SU-DHL-6 (cell line): ENCODE results near the gene RPL39L.

Source experiments
- H2AFZ ChIP-seq: fragments of 200-600 bp; sonication (generic); 2 replicates; pipeline ENCODE4 v1.6.1; 2014; ENCODE audit warnings: low read depth, mild to moderate bottlenecking, moderate library complexity, mixed read lengths, antibody characterized with exemption, low read length; ENCODE audit not compliant: severe bottlenecking
- H3F3A ChIP-seq: fragments of 200-600 bp; shearing (Covaris generic); 2 replicates; pipeline ENCODE4 v1.6.0; 2016; ENCODE audit warnings: antibody characterized with exemption, mild to moderate bottlenecking; ENCODE audit not compliant: insufficient read depth
- H3K27ac ChIP-seq: fragments of 200-600 bp; sonication (generic); 2 replicates; pipeline ENCODE4 v1.5.1; 2016; ENCODE audit warnings: low read depth, mild to moderate bottlenecking, low read length, moderate library complexity, mixed read lengths
- H3K27me3 ChIP-seq: fragments of 200-600 bp; sonication (generic), shearing (Covaris generic); 2 replicates; pipeline ENCODE4 v1.6.0; 2014; ENCODE audit warnings: mild to moderate bottlenecking, low read length
- H3K36me3 ChIP-seq: fragments of 200-600 bp; sonication (generic); 2 replicates; pipeline ENCODE4 v1.6.1; 2014; ENCODE audit warnings: mild to moderate bottlenecking, low read length, mixed read lengths
- H3K4me2 ChIP-seq: fragments of 300-600, 200-600 bp; shearing (Covaris generic), sonication (generic); 2 replicates; pipeline ENCODE4 v1.6.0; 2014; ENCODE audit warnings: low read length, low read depth, mild to moderate bottlenecking; ENCODE audit not compliant: poor library complexity, severe bottlenecking
- H3K4me3 ChIP-seq: fragments of 200-600 bp; sonication (generic); 2 replicates; pipeline ENCODE4 v1.5.1; 2014; ENCODE audit warnings: antibody characterized with exemption, low read length, mild to moderate bottlenecking, mixed read lengths; ENCODE audit not compliant: insufficient read depth, poor library complexity, severe bottlenecking
- H3K79me2 ChIP-seq: fragments of 200-600 bp; sonication (generic); 2 replicates; pipeline ENCODE4 v1.6.1; 2014; ENCODE audit warnings: mild to moderate bottlenecking, low read length, moderate library complexity; ENCODE audit not compliant: insufficient read depth
- H3K9ac ChIP-seq: fragments of 200-600 bp; sonication (generic); 2 replicates; pipeline ENCODE4 v1.7.0; 2014; ENCODE audit warnings: mild to moderate bottlenecking, low read length
- H3K9me2 ChIP-seq: fragments of 200-600 bp; sonication (generic); replicated peaks from 2 replicates; pipeline ENCODE4 v1.6.1; 2014; ENCODE audit warnings: low read length; ENCODE audit not compliant: insufficient read depth
- H3K9me3 ChIP-seq: fragments of 200-600 bp; sonication (generic); 2 replicates; pipeline ENCODE4 v1.6.1; 2014; ENCODE audit warnings: low read length, mixed read lengths; ENCODE audit not compliant: insufficient read depth
- H4K20me1 ChIP-seq: fragments of 200-600 bp; sonication (generic); 2 replicates; pipeline ENCODE4 v1.6.1; 2014; ENCODE audit warnings: low read depth, mild to moderate bottlenecking, antibody characterized with exemption, low read length, moderate library complexity, mixed read lengths
- CTCF ChIP-seq: fragments of 200-600 bp; sonication (generic); IDR thresholded peaks from one replicate; pipeline ENCODE4 v1.5.1; 2017; ENCODE audit warnings: antibody characterized with exemption, mild to moderate bottlenecking, low read length, moderate library complexity; ENCODE audit not compliant: insufficient read depth, poor library complexity, severe bottlenecking
- EZH2phosphoT487 ChIP-seq: fragments of 200-600 bp; sonication (generic), shearing (Covaris generic); conservative IDR thresholded peaks from 2 replicates; pipeline ENCODE4 v1.6.1; 2018; ENCODE audit warnings: mild to moderate bottlenecking, antibody characterized with exemption, low read length, moderate library complexity, mixed read lengths

RPL39L gene

GRCh38 chr3:187084580-187084979 is 54.7 kb downstream of the RPL39L start:
- Histone ChIP-seq H3F3A (peaks cover 38% of the 10 kb centered on the region), H3K27ac (no peak overlapping the region), H3K27me3 (no peaks in the 10 kb centered on the region), H3K9me2 (no peaks in the 10 kb centered on the region), H4K20me1 (no peaks in the 10 kb centered on the region), H3K9ac (no peak overlapping the region), H3K4me2 (no peak overlapping the region), H3K79me2 (no peaks in the 10 kb centered on the region), H3K4me3 (no peak overlapping the region), H3K9me3 (peaks cover 6% of the 10 kb centered on the region; the same call in 1 of the 2 replicates), H3K36me3 (no peaks in the 10 kb centered on the region), H2AFZ (no peak overlapping the region)
- TF ChIP-seq EZH2phosphoT487 (no peak), CTCF (no peak)

- Histone ChIP-seq H3K27ac (no peak overlapping the region), H3K9me2 (no peaks in the 10 kb centered on the region), H4K20me1 (no peaks in the 10 kb centered on the region), H3K9ac (no peak overlapping the region), H3K9me3 (peaks cover 6% of the 10 kb centered on the region; the same call in 1 of the 2 replicates), H3K27me3 (no peaks in the 10 kb centered on the region), H3K79me2 (no peaks in the 10 kb centered on the region), H3K4me3 (no peak overlapping the region), H3F3A (peaks cover 42% of the 10 kb centered on the region), H3K36me3 (no peaks in the 10 kb centered on the region), H2AFZ (no peak overlapping the region), H3K4me2 (no peak overlapping the region)
- TF ChIP-seq CTCF (no peak), EZH2phosphoT487 (no peak)
These were observed 55.2 kb downstream of the RPL39L start for GRCh38 chr3:187084126-187084525.

- Histone ChIP-seq H3K4me2 (no peak overlapping the region), H4K20me1 (no peaks in the 10 kb centered on the region), H3K79me2 (no peaks in the 10 kb centered on the region), H3K9me2 (no peaks in the 10 kb centered on the region), H3K9ac (no peak overlapping the region), H3K4me3 (no peak overlapping the region), H3K27ac (no peak overlapping the region), H3K27me3 (no peaks in the 10 kb centered on the region), H3K36me3 (no peaks in the 10 kb centered on the region), H2AFZ (no peak overlapping the region), H3F3A (peaks cover 54% of the 10 kb centered on the region), H3K9me3 (peaks cover 6% of the 10 kb centered on the region; the same call in 1 of the 2 replicates)
- TF ChIP-seq EZH2phosphoT487 (no peak), CTCF (no peak)
These were observed 56.4 kb downstream of the RPL39L start for GRCh38 chr3:187082758-187083375.
